ENCODE measurements around the gene KLF16. TPM values are rescaled to one million over a fixed set of nuclear protein-coding genes. Genes with fewer than 3 reads are reported as not detected.
A peak's percentile ranks its signal among the peaks of the same experiment; 100 is the strongest.

Gene KLF16
- total RNA-seq: 11.4 and 15.3 TPM in 2 replicates

DNA sequence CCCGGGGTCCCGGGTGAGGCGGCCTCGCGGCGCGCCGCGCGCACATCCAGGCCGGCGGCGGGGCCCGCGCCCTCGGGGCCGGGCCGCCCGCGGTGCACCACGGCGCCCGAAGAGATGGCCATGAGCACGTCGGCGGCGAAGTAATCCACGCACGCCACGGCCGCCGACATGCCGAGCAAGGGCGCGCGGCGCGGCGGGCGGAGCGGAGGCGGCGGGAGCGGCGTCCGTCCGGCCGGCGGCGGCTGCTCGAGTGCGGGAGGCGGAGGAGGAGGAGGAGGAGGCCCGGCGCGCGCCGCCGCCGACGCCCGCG, at the start of gene KLF16:
Gene KLF16, minus strand, starts transcription at position 252 of the 310 bp plus-strand sequence. Its CDS starts 82 bp downstream, at position 170.
- DNase-seq (ENCODE audit: low read depth): no peak
- TF ChIP-seq, protein P1, sequence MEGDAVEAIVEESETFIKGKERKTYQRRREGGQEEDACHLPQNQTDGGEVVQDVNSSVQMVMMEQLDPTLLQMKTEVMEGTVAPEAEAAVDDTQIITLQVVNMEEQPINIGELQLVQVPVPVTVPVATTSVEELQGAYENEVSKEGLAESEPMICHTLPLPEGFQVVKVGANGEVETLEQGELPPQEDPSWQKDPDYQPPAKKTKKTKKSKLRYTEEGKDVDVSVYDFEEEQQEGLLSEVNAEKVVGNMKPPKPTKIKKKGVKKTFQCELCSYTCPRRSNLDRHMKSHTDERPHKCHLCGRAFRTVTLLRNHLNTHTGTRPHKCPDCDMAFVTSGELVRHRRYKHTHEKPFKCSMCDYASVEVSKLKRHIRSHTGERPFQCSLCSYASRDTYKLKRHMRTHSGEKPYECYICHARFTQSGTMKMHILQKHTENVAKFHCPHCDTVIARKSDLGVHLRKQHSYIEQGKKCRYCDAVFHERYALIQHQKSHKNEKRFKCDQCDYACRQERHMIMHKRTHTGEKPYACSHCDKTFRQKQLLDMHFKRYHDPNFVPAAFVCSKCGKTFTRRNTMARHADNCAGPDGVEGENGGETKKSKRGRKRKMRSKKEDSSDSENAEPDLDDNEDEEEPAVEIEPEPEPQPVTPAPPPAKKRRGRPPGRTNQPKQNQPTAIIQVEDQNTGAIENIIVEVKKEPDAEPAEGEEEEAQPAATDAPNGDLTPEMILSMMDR (IDR thresholded peaks at IDR 0.05; ENCODE audit: insufficient read depth, low read length, poor library complexity, severe bottlenecking): no peak
- H3K4me3 ChIP-seq (ENCODE audit: low read depth, low read length): peak within 1 kb of the TSS; percentile 87
- no peaks in the 10 kb centered on the region for H3K36me3 ChIP-seq (ENCODE audit: control insufficient read depth, insufficient read depth, low read length)
- H3K27me3 ChIP-seq (ENCODE audit: control insufficient read depth, insufficient read depth, low read length): no peaks in the 10 kb centered on the region

DNA sequence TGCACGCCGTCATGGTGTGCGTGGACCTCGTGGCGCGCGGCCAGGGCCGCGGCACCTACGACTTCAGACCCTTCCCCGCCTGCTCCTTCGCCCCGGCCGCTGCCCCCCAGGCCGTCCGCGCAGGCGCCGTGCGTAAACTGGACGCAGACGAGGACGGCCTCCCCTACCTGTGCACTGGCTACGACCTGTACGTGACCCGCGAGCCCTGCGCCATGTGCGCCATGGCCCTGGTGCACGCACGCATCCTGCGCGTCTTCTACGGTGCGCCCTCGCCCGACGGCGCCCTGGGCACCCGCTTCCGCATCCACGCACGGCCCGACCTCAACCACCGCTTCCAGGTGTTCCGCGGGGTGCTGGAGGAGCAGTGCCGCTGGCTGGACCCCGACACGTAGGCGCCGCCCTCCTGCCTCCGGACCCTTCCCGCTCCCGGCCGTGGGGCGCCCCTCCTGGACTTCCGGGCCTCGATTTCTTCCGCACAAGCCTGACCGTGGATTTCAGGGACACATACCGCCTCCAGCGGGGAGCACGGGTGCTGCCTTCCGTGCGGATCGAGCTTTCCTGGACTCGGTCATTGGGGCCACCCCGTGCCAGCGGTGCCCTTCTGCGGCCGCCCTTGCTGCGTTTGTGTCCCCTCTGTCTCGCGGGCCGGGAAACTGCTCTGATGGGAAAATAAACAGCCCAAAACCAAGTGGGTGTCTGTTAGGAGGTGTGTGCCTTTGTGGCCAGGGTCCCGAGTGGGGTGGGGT, 49.6 kb upstream of the KLF16 start:
- no peak for DNase-seq (ENCODE audit: low read depth)
- Histone ChIP-seq H3K36me3 (ENCODE audit: control insufficient read depth, insufficient read depth, low read length) (no peaks in the 10 kb centered on the region), H3K27me3 (ENCODE audit: control insufficient read depth, insufficient read depth, low read length) (no peaks in the 10 kb centered on the region), H3K4me3 (ENCODE audit: low read depth, low read length) (no peak overlapping the region)
- TF ChIP-seq, protein P1 (IDR thresholded peaks at IDR 0.05; ENCODE audit: insufficient read depth, low read length, poor library complexity, severe bottlenecking): no peak

DNA sequence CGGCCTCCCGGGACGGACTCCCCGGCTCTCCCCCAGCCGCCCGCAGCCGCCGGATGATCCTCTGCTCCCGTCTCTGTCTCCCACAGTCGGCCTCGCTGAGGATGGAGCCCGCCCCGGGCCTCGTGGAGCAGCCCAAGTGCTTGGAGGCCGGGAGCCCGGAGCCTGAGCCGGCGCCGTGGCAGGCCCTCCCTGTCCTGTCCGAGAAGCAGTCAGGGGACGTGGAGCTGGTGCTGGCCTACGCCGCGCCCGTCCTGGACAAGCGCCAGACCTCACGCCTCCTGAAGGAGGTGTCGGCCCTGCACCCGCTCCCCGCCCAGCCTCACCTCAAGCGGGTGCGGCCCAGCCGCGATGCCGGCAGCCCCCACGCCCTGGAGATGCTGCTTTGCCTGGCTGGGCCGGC, 48.6 kb upstream of the KLF16 start:
- H3K4me3 ChIP-seq (ENCODE audit: low read depth, low read length): no peak overlapping the region
- no peaks in the 10 kb centered on the region for H3K36me3 ChIP-seq (ENCODE audit: control insufficient read depth, insufficient read depth, low read length)
- TF ChIP-seq, protein P1 (IDR thresholded peaks at IDR 0.05; ENCODE audit: insufficient read depth, low read length, poor library complexity, severe bottlenecking): no peak
- no peak for DNase-seq (ENCODE audit: low read depth)
- H3K27me3 ChIP-seq (ENCODE audit: control insufficient read depth, insufficient read depth, low read length): no peaks in the 10 kb centered on the region

- DNase-seq (ENCODE audit: low read depth): no peak
- no peaks in the 10 kb centered on the region for H3K36me3 ChIP-seq (ENCODE audit: control insufficient read depth, insufficient read depth, low read length)
- H3K4me3 ChIP-seq (ENCODE audit: low read depth, low read length): no peak overlapping the region
- no peaks in the 10 kb centered on the region for H3K27me3 ChIP-seq (ENCODE audit: control insufficient read depth, insufficient read depth, low read length)
- TF ChIP-seq, protein P1 (IDR thresholded peaks at IDR 0.05; ENCODE audit: insufficient read depth, low read length, poor library complexity, severe bottlenecking): no peak
Measured at GRCh38 chr19:1911098-1911497, 47.7 kb upstream of the KLF16 start.

DNA sequence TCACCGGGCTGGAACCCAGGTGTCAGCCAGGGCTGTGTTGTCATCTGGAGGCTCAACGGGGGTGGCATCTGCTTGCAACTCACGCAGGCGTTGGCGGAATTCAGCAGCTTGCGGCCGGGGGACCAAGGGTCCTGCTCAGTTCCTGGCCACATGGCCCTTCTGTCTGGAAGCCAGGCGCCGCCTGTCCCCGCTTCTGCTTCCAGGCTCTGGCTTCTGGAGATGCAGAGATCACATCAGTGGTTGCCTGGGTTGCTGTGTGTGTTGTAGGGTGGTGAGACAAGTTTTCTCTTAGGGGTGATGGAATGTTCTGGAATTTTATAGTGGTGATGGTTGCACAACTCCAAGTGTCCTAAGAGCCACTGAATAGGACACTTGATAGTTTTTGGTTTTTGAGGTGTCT, 46.8 kb upstream of the KLF16 start:
- Histone ChIP-seq H3K4me3 (ENCODE audit: low read depth, low read length) (no peak overlapping the region), H3K36me3 (ENCODE audit: control insufficient read depth, insufficient read depth, low read length) (no peaks in the 10 kb centered on the region), H3K27me3 (ENCODE audit: control insufficient read depth, insufficient read depth, low read length) (no peaks in the 10 kb centered on the region)
- TF ChIP-seq, protein P1 (IDR thresholded peaks at IDR 0.05; ENCODE audit: insufficient read depth, low read length, poor library complexity, severe bottlenecking): no peak
- DNase-seq (ENCODE audit: low read depth): no peak

DNA sequence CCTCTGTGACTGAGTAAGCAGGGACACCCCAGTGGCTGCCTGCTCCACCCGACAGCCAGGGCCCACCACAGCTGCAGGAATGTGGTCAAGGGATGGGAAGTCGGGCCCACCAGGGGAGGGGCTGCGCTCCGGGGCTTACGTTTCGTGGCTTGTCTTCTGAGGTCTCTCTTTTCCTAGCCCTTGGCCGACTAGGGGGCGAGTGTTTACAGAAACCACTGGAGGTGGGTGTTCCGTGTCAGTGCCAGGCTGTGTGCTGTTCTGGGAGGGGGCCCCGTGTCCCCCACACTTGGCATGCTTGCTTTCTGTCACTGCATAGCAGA, 46.3 kb upstream of the KLF16 start:
- TF ChIP-seq, protein P1 (IDR thresholded peaks at IDR 0.05; ENCODE audit: insufficient read depth, low read length, poor library complexity, severe bottlenecking): no peak
- no peak for DNase-seq (ENCODE audit: low read depth)
- Histone ChIP-seq H3K27me3 (ENCODE audit: control insufficient read depth, insufficient read depth, low read length) (no peaks in the 10 kb centered on the region), H3K36me3 (ENCODE audit: control insufficient read depth, insufficient read depth, low read length) (no peaks in the 10 kb centered on the region), H3K4me3 (ENCODE audit: low read depth, low read length) (no peak overlapping the region)

All from kidney epithelial cell (primary cell).